Stimulated activated CD8-positive, alpha-beta memory T cell treated with anti-CD3 and anti-CD28 coated beads, Interleukin-15, amount 100 ng/mL, for 48 hours (primary cell): ENCODE measurements around the gene TREML1.

Experiments used
- DNase-seq, 2 donors: peaks; one replicate each; pipeline ENCODE4 v3.0.0-alpha.2; 2020; ENCODE audit warnings: low read depth in 2 of 2

Gene TREML1

DNA sequence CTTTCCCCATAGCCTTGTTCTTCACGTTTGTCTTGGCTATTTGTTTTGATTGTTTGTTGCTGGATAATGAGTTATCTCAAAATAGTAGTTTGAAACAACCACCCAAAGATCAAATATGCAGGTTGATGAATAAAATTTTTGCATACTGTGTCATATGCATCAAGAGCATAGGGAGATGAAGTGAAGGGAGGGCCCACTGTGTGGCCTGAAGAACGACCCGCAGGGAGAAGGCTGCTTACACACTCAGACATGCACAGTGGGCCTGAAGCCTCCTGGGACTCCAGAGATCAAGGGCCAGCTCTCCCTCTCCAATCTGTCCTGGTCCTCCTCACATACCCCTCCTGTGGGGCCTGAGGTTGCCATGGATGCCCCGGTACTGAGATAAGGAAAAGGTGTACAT is 25.0 kb upstream of the TREML1 start:
- no peak for DNase-seq

GRCh38 chr6:41177695-41178094 is 23.5 kb upstream of the TREML1 start:
- no peak for DNase-seq

DNA sequence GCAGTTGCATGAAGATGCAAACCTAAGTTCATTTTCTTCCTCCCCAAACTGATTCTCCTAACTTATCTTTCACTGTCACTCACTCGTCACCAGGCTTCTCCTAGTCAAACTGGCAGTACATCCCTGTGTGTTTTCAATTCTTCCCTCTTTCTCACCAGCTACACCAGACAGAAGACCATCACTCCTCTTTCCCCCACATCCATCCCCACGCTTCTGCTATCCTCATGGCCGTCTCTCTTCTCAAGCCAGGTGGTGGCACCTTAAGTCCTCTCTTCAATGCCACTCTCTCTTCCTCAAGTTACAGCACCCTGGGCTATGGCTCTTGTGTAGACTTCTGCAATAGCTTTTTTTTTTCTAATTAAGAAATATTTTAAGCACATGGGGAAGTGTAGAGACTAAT is 23.1 kb upstream of the TREML1 start:
- DNase-seq = no peak

DNA sequence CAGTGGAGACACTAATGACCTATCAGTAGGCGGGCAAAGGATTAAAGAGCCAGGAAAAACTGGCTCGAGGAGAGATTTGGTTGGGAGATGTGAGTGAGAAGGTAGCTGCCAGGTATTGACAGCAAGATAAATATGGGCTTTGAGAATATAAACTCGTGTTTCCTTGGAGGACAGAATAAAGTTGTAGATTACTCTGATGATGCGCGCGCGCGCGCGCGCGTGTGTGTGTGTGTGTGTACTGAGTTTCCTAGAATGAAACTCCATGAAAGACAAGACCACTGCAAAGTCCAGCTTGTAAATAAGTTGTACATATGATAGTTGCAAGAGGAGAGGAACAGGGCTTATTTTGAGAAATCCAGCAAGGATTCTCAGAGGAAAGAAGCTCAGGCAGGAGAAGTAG is 22.0 kb upstream of the TREML1 start:
- DNase-seq = no peak

GRCh38 chr6:41175084-41175483 is 20.9 kb upstream of the TREML1 start:
- no peak for DNase-seq

- DNase-seq = no peak
Measured at GRCh38 chr6:41174610-41175009, 20.5 kb upstream of the TREML1 start.

- DNase-seq = no peak
Measured at GRCh38 chr6:41171908-41172307, 17.8 kb upstream of the TREML1 start.

- no peak for DNase-seq
Measured at GRCh38 chr6:41170547-41171160, 16.5 kb upstream of the TREML1 start.

DNA sequence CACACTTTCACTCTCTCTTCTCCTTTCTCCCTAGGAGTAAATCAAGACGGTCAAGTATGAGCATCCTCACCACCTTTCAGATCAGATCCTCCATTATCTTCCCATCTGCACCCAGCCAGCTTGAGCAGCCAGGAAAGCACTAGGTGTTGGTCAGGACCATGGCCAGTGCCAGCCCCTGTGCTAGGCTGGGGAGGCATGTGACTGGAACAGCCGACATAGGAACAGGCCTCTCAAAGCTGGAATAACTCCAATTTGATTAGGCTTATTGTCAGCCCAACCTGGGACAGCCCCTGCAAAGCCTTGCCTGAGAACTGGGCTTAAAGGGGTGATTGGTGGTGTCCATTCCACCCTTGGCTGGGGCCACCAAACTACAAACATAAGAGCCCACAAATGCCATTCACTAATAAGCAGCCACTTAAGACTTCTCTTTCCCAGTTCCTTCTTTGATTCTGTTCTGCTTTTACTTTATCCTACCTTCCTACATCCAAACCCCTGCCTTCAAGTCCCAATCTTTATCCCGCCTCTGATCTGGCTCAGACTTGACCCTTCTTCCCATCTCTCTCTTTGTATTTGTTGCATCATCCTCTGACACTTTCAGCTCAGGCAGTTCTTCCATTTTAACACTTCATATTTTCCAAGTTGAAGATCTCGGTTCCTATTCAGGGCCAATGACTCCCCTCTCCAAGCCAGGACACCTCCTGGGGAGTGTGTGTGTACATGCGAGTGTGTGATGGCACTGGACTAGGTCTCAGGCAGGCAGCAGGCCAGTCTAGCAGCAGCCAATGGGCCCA is 13.2 kb upstream of the TREML1 start:
- no peak for DNase-seq

GRCh38 chr6:41164551-41165120 is 10.5 kb upstream of the TREML1 start:
- no peak for DNase-seq

DNA sequence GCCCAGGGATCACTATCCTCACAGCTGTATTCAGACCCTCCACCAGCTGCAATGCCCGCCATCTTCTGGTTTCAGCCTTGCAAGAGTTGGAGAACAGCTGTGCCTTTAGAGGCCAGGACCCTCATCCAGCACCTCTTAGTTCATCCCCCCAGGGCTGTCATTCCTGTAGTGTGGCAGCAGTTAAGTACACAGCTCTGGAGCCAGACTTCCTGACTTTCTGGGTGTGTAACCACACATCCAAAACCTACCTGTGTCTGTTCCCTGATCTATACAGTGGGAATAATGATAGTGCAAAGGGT is 9.2 kb upstream of the TREML1 start:
- DNase-seq = no peak

DNA sequence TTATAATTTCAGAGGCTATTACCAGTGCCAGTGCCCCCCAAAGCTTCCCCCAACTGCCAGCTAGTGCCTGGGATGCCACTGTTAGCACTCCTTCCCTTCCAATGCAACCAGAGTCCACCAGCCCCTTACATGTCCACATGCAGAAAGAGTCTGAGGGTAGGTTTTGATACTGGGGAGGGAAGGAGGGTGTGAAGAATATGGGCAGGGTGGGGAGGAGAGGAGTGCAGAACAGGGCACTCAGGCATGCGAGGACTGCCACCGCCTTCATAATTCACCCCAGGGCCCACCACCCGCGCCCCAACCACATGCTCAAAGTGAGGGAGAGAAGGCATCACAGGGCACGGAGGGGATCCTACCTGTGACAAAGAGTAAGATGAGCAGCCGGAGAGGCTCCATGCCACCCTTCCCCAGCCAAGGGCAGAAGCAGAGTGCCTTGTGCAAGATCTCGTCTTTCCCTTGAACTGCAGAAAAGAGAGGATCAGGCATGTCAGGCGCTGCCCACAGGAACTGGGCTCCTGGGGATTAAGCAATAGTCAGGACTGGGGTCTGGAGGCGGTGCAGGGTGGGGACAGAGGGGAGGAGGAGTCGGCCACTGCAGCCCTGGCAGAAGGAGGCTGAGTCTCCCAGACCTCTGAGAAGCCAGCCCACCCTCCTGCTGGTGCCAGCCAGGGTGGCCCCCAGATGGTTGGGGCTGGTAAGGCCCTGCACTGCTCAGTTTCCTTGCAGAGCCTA is 8.7 kb upstream of the TREML1 start, which contains the start of gene TREM2:
TREM2 (minus strand) TSS at position 430 of the 732 bp plus-strand sequence; CDS start at position 396, 34 bp downstream.
- DNase-seq = no peak

- no peak for DNase-seq
Measured at GRCh38 chr6:41161851-41162552, 7.9 kb upstream of the TREML1 start.

- no peak for DNase-seq
Measured at GRCh38 chr6:41161380-41161779, 7.2 kb upstream of the TREML1 start.

DNA sequence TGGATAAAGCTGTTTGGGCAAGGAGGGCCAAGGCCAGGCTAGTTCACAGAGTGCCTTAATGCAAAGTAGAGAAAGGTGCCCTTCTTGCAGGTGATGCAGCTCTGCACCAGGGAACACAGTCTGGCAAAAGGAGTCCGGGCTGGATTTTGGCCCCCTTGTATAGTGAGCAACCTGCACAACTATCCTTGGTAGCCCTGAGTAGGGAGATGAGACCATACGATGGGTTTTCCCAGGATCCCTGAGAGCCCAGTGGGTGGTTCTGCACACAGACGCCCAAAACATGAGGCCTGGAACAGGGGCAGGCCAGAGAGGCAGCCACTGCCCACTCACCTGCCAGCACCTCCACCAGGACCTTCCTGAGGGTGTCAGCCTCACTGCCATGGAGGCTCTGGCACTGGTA is 6.8 kb upstream of the TREML1 start:
- no peak for DNase-seq

DNA sequence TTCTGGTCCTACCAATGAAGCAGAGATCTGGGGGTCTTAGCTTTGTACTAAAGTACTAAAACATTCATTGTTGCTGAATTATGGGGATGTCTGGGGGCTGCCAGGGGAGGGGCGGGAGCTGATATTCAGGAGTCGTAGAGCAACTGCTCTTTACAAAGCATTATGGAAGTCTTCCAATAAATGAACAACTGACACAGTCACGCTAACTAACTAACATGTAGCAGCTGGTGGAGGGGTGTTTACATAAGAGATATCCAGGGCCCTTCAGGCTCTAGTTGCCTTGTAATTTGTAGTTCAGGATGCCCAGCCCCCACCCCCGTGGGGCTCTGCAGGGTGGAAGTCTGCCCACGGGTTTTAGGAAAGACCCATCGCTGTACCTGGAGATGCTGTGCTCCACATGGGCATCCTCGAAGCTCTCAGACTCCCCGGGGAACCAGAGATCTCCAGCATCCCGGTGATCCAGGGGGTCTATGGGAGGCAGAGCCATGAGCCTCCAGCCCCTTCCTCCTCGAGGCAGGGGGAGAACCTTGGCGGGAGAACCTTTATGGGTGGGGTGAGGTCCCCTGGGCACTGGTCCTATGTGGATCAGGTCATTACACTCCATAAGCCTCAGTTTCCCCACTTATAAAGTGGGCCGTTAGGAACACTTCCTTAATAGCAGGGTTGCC is 5.4 kb upstream of the TREML1 start:
- DNase-seq = no peak

GRCh38 chr6:41157323-41157722 is 3.2 kb upstream of the TREML1 start:
- no peak for DNase-seq

DNA sequence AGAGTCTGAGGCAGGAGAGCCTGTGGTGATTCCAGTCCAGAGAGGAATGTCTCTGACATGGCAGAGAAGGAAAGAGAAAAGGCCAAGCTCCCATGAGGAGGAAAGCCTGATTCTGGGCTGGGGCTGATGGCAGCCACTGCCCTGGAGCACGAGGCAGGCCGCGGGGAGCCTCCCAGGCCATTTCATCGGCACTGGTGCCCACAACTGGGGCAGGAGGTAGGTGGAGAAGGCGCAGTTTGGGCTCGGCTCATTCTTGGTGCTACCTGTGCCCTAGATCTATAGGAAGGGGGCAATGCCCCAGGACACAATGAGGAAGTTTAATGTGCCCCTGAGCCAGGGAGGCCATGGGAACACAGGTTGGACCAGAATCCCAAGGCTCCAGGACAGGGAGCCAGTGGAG is 2.6 kb upstream of the TREML1 start:
- no peak for DNase-seq

- no peak for DNase-seq
Measured at GRCh38 chr6:41156001-41156400, 1.9 kb upstream of the TREML1 start.

- DNase-seq = no peak
Measured at GRCh38 chr6:41155132-41155805, 1.1 kb upstream of the TREML1 start.

DNA sequence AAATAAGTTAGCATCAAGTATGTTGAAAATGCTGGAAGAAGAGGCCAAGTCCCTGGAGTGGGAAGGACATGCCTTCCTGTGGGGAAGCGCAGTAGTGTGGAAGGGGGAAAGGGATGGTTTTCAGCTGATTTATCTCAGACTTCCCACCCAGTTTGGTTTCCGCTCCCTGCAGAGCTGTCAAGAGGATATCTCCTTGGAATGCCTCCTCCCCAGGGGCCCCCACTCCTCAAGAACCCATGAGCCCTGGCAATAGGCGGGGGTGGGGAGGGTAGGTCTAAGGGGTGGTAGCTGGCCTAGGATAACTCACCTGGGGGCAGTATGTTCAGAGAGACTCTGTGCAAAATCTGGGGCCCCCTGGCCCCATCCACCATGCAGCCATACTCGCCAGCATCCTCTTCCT is 696 bp downstream of the TREML1 start:
- DNase-seq = no peak
